DMS153 (cell line): ENCODE measurements around the gene ACTN2.

Experiments
- DNase-seq: peaks from one replicate; lab custom pipeline; 2025; lab: John Stamatoyannopoulos, UW

ACTN2 gene

DNA sequence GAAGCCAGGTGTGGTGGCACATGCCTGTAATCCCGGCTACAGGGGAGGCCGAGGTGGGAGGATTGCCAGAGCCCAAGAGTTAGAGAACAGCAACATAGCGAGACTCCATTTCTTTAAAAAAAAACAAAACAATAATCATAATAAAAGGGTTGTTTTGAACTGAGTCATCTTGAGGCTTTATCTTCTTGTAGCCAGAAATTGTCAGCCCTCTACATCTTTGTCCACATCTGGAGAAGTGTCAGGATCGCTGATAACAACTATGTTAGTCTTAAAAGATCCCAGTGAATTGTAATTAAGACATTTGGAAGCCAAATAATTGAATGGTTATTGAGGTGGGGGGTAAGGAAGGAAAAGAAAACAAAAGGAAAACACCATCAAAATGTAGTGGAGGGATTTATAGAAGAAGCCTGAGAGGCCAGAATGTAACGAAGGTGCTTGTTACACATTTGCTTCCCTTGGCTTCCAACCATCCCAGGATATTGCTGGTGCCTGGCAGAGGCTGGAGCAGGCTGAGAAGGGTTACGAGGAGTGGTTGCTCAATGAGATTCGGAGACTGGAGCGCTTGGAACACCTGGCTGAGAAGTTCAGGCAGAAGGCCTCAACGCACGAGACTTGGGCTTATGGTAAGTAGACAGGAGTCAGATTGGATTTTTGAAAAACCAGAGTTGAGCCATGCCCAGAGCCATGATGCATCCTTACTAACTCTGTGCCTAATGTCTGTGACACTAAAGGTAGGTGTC, 56.3 kb downstream of the ACTN2 start:
- DNase-seq: no peak

DNA sequence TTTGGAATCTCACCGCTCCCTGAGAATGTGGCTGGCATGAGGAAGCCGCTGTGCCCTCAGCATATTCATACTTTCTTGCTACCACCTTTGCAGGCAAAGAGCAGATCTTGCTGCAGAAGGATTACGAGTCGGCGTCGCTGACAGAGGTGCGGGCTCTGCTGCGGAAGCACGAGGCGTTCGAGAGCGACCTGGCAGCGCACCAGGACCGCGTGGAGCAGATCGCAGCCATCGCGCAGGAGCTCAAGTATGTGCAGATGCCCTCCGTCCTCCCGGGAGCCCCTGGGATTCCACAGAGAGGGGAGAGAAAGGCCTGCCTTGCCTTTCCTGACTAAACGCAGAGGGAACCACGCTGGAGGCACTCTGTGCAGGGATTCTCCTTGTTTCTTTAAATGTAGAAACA, 58.2 kb downstream of the ACTN2 start:
- DNase-seq: no peak

DNA sequence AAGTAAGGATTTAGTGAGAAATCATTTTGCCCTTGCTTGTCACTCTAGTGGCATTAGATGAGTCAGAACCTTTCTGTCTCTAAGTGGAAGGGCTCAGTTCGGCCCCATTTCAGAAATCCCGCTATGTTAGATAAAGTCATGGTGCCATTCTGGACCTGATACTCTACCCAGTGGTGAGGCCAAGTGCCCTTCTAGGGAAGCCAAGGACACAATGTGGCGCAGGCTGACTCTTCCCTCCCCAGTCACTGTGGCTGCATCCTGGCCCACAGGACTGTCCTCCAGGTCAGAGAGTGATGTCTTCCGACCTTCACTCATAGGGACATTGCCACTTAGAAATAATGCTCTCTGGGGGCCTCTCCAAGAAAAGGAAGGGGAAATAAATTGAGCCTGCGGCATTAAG, 60.5 kb downstream of the ACTN2 start:
- no peak for DNase-seq

DNA sequence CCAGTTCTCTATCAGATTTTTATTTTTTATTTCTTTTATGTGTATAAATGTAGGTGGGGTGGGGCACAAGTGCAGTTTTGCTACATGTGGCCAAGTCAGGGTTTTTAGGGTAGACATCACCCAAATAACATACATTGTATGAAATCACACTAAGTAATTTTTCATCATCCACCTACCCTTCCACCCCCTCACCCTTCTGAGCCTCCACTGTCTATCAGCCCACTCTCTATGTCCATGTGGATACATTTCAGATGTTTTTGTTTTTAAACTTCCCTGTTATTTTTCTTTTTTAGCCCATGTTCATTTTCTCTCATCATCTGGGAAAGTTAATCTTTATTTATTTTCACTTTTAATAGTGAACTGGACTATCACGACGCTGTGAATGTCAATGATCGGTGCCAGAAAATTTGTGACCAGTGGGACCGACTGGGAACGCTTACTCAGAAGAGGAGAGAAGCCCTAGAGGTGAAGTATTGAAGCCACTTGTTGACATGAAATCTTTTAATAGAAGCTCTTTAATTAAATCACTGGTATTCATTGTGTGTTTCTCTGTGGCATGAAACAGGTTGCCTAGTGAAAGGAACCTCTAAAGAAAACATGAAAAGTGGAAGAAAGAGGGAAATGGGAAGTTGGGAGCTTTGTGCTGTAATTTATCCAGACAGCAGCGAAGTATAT, 61.1 kb downstream of the ACTN2 start:
- no peak for DNase-seq

GRCh38 chr1:236748268-236748870, 62.1 kb downstream of the ACTN2 start:
- no peak for DNase-seq

DNA sequence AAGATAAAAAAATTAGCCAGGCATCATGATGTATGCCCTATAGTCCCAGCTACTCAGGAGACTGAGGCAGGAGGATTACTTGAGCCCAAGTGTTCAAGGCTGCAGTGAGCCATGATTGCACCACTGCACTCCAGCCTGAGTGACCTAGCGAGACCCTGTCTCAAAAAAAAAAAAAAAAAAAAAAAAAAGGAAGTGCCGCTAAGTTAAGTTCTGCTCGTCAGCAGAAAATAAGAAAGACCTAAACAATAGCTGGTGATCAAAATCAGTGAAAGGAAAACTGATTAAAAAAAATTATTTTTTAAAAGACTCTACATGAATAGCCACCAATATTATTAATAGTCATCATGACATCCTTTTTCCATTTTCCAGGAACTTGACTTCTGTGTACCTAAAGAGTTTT, 64.6 kb downstream of the ACTN2 start:
- no peak for DNase-seq

- no peak for DNase-seq
Measured at GRCh38 chr1:236751385-236751784, 65.1 kb downstream of the ACTN2 start.

DNA sequence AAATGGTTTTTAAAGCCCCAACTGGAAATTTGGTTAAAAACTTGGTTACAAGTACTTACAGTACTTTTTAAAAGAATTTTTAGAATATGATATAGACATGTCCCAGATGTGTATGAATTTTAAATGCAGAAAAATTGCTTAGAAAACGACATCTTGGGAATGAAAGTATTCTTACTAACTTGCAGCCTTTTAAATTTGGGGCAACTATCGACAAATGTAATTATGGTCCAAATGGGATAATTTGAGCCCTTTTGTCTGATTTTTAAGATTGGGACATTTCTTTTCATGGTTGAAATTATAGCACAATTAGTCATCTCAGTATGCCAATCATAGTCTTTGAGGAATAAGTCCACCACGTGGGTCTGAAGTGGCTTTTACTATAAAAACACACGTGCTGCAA, 65.6 kb downstream of the ACTN2 start:
- no peak for DNase-seq

- no peak for DNase-seq
Measured at GRCh38 chr1:236753516-236753915, 67.2 kb downstream of the ACTN2 start.

DNA sequence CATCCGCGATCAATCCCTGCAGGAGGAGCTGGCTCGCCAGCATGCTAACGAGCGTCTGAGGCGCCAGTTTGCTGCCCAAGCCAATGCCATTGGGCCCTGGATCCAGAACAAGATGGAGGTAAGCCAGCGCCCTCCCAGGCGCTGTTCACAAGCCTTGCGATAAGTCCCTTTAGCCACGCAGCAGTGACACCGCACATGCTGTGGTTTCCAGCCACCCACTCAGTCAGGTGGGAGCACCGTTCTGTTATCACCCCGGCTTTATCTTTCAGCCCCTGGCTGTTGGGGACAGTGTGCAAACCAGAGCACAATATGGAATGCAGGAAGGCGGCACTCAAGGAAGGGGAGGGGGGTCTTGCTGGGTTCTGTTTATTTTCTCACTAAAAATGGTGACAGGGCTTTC, 67.7 kb downstream of the ACTN2 start:
- DNase-seq: no peak

GRCh38 chr1:236754525-236755210, 68.4 kb downstream of the ACTN2 start:
- DNase-seq: no peak

- no peak for DNase-seq
Measured at GRCh38 chr1:236757640-236758039, 71.3 kb downstream of the ACTN2 start.

DNA sequence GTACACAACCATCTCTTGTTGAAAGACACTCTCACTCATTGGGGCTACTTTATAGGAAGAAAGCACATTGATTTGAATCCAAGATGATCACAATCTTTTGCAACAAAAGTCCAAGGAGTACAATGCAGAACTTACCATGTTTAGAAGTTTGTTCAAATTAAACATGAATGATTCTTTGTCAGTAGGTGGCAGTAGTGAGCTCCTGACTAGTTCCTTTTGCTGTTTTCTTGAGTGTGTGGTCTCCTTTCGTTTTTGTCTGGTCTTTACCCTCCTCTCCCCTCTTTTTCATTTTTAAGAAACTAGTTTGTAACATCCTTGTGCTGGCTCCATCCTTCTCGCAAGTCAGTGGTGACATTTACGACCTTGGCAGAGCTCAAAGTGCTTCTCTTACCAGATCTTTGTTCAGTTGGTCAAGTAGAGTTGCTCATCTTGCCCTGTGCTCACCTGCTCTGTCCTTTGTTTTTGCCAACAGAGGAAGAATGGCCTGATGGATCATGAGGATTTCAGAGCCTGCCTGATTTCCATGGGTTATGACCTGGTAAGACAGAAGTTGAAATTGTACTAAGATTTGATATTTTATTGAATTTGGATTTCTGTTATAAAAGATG, 73.1 kb downstream of the ACTN2 start:
- DNase-seq: no peak

DNA sequence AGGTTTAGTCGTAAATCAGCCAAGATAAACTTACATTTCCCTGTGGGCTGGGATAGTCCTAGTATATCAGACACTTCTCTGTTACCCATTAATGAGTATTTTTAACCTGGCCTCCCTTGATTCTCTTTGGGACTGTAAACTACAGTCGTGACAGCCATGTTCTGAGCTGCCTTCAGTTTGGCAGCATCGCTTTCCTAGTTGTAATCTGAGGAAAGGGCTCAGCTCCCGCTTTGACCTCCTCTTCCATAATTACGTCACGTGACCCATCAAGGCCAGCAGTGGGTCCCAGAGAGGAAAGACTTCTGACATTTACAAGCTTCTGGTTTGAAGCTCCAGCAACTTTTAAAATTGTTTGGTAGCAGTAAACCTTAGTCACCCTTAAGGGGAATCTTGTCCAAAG, 74.2 kb downstream of the ACTN2 start:
- no peak for DNase-seq

- DNase-seq: no peak
Measured at GRCh38 chr1:236760986-236761385, 74.7 kb downstream of the ACTN2 start.

- no peak for DNase-seq
Measured at GRCh38 chr1:236761397-236762132, 75.3 kb downstream of the ACTN2 start.

DNA sequence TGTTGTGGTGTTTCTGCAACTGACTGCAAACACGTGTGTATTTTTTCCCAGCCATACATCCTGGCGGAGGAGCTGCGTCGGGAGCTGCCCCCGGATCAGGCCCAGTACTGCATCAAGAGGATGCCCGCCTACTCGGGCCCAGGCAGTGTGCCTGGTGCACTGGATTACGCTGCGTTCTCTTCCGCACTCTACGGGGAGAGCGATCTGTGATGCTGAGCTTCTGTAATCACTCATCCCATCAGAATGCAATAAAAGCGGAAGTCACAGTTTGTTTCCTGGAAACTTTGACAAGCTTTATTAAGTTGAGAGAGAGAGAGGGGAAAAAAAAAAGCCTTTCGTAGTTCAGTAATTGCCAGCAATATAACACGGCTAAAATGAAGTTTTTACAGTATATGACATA, 76.1 kb downstream of the ACTN2 start:
- no peak for DNase-seq

- DNase-seq: no peak
Measured at GRCh38 chr1:236765831-236766230, 79.5 kb downstream of the ACTN2 start.

- DNase-seq: no peak
Measured at GRCh38 chr1:236766506-236766905, 80.2 kb downstream of the ACTN2 start.

GRCh38 chr1:236767276-236767675, 81.0 kb downstream of the ACTN2 start:
- no peak for DNase-seq

DNA sequence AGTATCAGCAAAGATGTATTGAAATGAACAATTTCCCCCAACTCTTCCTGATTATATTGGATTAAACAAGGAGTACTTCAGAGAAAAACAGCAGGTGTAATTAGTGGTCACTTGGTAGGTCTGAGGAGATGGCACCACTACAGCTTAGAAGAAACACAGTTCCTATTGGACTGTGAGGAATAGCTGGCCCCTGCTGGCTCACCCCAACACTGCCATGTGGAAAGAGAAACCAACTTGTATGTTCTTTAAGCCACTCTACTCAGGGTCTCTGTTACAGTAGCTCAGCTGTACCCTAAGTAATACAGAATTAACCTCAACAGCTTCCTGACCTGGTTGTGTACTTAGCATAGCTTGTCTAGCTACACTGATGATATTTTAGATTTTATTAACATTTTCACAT, 82.3 kb downstream of the ACTN2 start:
- DNase-seq: no peak

DNA sequence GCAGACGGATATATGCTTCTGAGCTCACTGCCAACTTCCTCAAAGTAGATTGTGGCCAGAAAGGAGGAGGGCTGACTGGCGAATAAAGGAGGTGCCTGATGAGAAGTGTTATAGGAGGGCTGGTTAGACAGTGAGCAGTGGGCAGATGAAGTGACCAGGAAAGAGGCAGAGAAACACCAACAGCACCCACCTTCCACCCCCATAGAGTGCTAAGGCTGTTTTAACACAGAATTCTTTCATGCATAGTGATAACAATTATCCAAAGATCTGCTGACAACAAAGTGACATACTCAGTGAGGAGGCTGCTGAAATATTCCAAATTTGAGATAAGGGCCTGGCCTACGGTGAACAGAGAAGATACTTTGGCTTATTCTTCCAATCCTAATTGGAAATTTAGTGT, 87.6 kb downstream of the ACTN2 start:
- DNase-seq: no peak
